Liver (tissue), 3 donors: ENCODE measurements around the gene DNAH7.

Source experiments
- JUND ChIP-seq, 2 donors: IDR thresholded peaks; 2 replicates each; pipeline ENCODE4 v1.6.1; 2016; ENCODE audit warnings: antibody characterized with exemption in 2 of 2
- YY1 ChIP-seq: IDR thresholded peaks from 2 replicates; pipeline ENCODE4 v1.6.1; 2016; ENCODE audit warnings: antibody characterized with exemption, mild to moderate bottlenecking
- TF ChIP-seq, protein P1 (sequence below): fragments of 150-350 bp; IDR thresholded peaks from 2 replicates; pipeline ENCODE4 v1.5.1; 2017; ENCODE audit warnings: improper control_type of control experiment, low read depth, low read length; ENCODE audit not compliant: missing input control
- donor health status: healthy.
- donor health status: healthy.

DNA sequence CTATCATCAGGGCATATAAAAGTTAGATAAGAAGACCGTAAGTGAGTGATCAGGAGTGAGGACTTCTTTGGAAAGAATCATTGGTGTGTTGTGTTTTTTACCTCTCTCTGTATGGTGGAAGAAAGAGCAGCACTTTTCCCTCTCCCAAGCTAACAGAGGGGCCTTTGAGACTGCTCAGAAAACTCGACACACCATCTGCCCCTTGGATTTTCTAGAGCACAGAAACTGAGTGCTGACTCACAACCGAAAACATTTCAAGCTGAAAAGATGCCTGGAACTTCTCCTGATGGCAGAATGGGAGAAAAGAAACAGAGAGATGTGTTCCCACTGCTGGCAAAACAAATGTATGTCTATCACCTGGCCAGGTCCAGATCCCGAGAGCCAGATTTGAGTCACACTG lies 156.6 kb downstream of the DNAH7 start:
- TF ChIP-seq, protein P1, sequence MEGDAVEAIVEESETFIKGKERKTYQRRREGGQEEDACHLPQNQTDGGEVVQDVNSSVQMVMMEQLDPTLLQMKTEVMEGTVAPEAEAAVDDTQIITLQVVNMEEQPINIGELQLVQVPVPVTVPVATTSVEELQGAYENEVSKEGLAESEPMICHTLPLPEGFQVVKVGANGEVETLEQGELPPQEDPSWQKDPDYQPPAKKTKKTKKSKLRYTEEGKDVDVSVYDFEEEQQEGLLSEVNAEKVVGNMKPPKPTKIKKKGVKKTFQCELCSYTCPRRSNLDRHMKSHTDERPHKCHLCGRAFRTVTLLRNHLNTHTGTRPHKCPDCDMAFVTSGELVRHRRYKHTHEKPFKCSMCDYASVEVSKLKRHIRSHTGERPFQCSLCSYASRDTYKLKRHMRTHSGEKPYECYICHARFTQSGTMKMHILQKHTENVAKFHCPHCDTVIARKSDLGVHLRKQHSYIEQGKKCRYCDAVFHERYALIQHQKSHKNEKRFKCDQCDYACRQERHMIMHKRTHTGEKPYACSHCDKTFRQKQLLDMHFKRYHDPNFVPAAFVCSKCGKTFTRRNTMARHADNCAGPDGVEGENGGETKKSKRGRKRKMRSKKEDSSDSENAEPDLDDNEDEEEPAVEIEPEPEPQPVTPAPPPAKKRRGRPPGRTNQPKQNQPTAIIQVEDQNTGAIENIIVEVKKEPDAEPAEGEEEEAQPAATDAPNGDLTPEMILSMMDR: no peak
- TF ChIP-seq YY1 (no peak), JUND (IDR thresholded peaks at IDR 0.05) (no peak)
